BLaER1 treated with 17β-estradiol and CSF1 and Interleukin-3, amounts not matched to agents 10 nM and 100 nM (cell line): ENCODE data around the gene PRPF40B.

Experiments
- H3K27ac ChIP-seq, 11 experiments: shearing (Covaris generic); formaldehyde crosslinking; 2 replicates each; pipeline ENCODE4 v1.8.1; 2022
- H3K27me3 ChIP-seq, 11 experiments: shearing (Covaris generic); formaldehyde crosslinking; 2 replicates each; pipeline ENCODE4 v1.8.1; 2022
- H3K36me3 ChIP-seq, 11 experiments: shearing (Covaris generic); formaldehyde crosslinking; 2 replicates each; pipeline ENCODE4 v1.8.1; 2022
- H3K4me1 ChIP-seq, 10 experiments: shearing (Covaris generic); formaldehyde crosslinking; 2 replicates each; pipeline ENCODE4 v1.8.1; 2022
- H3K4me2 ChIP-seq, 11 experiments: shearing (Covaris generic); formaldehyde crosslinking; 2 replicates each; pipeline ENCODE4 v1.8.1; 2022
- H3K4me3 ChIP-seq, 10 experiments: shearing (Covaris generic); formaldehyde crosslinking; 2 replicates each; pipeline ENCODE4 v1.8.1; 2022
- H3K9ac ChIP-seq, 11 experiments: shearing (Covaris generic); formaldehyde crosslinking; 2 replicates each; pipeline ENCODE4 v1.8.1; 2022
- H3K9me3 ChIP-seq, 11 experiments: shearing (Covaris generic); formaldehyde crosslinking; replicated peaks in 1 of 11; 2 replicates each; pipeline ENCODE4 v1.8.1; 2022
- H4K20me1 ChIP-seq, 11 experiments: shearing (Covaris generic); formaldehyde crosslinking; 2 replicates each; pipeline ENCODE4 v1.8.1; 2022
- Cebpa-rat ChIP-seq, 11 experiments: shearing (Covaris generic); IDR thresholded peaks; 2 replicates each; pipeline ENCODE4 v1.8.1; 2022

The PRPF40B gene

DNA sequence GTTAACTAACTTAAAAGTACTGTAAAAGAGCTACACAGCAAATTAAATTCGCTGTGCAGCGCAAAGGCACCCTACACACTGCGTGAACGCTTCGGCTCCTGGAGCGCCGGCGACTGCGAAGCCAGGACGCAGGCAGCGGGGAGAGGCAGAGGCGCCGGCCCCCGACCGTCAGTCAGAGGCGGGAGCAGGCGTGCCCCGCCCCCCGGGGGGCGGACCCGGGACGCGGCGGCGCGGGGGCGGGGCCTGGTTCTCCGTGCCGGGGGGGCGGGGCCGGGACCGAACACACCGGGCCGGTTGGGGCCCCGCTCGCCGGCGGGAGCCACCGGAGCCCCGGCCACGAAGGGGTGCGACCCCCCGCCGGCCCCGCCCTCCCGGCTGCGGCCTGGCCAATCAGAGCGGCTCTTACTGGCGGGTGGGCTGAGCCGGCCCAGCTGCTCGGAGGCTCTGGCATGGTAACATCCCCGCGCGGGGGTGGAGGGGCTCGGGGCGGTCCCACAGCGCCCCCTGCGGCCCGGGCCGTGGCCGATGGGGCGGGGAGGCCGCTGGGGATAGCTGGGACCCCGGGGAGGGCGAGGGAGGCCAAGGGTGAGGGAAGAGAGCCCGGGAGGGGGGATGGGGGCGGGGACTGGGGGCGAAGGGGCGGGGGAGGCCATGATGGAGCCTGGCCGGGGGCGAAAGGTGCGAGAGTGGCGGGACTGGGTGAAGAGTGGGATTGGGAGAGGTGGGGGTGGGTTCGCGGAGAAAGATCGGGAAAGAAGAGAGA is at the start of gene PRPF40B:
Gene PRPF40B, plus strand, starts transcription at position 420 of the 763 bp plus-strand sequence. Its CDS starts 30 bp downstream, at position 450.
- Histone ChIP-seq H4K20me1 (no peaks in the 10 kb centered on the region), H3K4me1 (peaks cover 16 to 54% (median 40%) of the 10 kb centered on the region in 10 experiments)
- no peak for TF ChIP-seq Cebpa-rat (IDR thresholded peaks at IDR 0.05)

DNA sequence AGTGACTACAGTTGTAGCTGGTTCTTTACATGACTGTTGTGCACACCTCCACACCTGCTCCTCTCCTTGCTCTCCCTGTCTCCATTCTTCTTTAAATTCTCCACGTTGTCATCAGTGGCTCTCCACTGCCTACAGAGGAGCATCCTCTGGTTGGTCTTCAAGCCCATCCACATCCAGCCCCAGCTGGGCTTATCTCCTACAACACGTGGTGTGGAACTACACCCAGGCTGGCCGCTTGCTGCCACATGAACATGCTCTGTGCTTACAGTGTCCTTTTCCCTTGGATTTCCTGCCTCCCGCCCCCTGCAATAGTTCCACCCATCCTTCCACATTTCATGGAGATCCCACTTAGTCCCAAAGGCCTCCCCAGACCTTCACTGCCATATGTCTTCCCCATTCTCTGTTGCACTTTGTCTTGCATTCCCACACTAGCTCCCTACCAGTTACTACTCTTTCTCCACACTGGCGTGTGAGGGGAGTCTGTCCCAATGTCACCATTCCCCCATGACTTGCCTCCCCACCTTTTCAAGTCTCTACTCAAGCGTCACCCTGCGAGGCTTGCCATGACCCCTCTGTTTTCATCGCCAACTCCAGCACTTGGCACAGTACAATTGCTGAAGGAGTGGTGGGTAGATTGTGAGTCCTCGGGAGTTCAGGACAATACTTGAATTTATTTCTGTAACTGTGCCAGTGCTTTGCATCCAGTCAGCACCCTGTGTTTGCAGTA is 45.6 kb upstream of the PRPF40B start:
- Histone ChIP-seq H3K36me3 (peaks cover 5 to 54% (median 40%) of the 10 kb centered on the region in 11 experiments; a peak in 20 of 22 replicates), H3K4me2 (no peak overlapping the region), H4K20me1 (peaks cover 0 to 60% (median 36%) of the 10 kb centered on the region in 11 experiments; a peak in 19 of 22 replicates), H3K9me3 (no peaks in the 10 kb centered on the region), H3K9ac (no peak overlapping the region), H3K27me3 (no peaks in the 10 kb centered on the region), H3K4me1 (peaks cover 4 to 25% (median 19%) of the 10 kb centered on the region in 10 experiments; a peak in 18 of 20 replicates), H3K4me3 (no peak overlapping the region), H3K27ac (no peak overlapping the region)
- no peak for TF ChIP-seq Cebpa-rat (IDR thresholded peaks at IDR 0.05)

More for the DNA sequence above, at the start of gene PRPF40B:
- Histone ChIP-seq H3K27me3 (peaks cover 0 to 9% (median 0%) of the 10 kb centered on the region in 11 experiments; a peak in 5 of 22 replicates), H3K9me3 (no peaks in the 10 kb centered on the region), H3K27ac (peak within 1 kb of the TSS; percentile 27 to 75 (median 66); a peak in 21 of 22 replicates), H3K9ac (peak within 1 kb of the TSS; percentile 38 to 78 (median 73)), H3K4me3 (peak within 1 kb of the TSS; percentile 47 to 70 (median 63)), H3K4me2 (peak within 1 kb of the TSS; percentile 88 to 100 (median 99)), H3K36me3 (no peaks in the 10 kb centered on the region)

DNA sequence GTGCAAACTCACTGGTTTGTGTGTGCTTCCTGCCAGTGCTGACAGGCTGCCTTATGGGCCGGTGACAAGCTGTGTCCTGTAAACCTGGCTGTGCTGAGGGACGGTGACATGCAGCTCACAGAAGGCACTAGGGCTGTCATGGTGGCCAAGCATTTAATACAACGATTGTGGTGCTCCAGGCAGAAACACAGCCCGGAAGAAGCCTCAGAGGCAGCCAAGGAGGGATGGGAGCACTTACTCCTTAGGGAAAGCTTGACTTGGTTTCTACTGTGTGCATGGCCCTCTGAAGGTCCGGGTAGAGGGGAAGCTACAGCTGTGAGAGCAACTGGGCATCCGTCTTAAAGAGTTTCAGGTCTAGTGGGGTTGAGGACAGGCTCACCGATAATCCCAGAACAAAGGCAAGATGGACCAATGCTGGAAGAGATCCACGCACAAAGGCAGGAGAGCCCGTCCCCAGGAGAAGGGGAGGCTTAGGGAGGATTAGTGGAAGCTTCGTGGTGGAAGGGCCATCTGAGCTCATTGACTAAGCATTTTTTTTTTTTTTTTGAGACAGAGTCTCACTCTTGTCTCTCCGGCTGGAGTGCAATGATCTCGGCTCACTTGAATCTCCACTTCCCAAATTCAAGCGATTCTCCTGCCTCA is 44.8 kb upstream of the PRPF40B start:
- H3K36me3 ChIP-seq: peaks cover 2 to 49% (median 33%) of the 10 kb centered on the region in 11 experiments; a peak in 20 of 22 replicates
- H3K9me3 ChIP-seq: no peaks in the 10 kb centered on the region
- no peaks in the 10 kb centered on the region for H3K27me3 ChIP-seq
- H3K4me2 ChIP-seq: no peak overlapping the region
- H3K4me3 ChIP-seq: no peak overlapping the region
- TF ChIP-seq Cebpa-rat (IDR thresholded peaks at IDR 0.05): no peak
- H4K20me1 ChIP-seq: peaks cover 0 to 60% (median 36%) of the 10 kb centered on the region in 11 experiments; a peak in 19 of 22 replicates
- H3K9ac ChIP-seq: no peak overlapping the region
- no peak overlapping the region for H3K27ac ChIP-seq
- H3K4me1 ChIP-seq: peaks cover 4 to 30% (median 24%) of the 10 kb centered on the region in 10 experiments; a peak in 18 of 20 replicates

DNA sequence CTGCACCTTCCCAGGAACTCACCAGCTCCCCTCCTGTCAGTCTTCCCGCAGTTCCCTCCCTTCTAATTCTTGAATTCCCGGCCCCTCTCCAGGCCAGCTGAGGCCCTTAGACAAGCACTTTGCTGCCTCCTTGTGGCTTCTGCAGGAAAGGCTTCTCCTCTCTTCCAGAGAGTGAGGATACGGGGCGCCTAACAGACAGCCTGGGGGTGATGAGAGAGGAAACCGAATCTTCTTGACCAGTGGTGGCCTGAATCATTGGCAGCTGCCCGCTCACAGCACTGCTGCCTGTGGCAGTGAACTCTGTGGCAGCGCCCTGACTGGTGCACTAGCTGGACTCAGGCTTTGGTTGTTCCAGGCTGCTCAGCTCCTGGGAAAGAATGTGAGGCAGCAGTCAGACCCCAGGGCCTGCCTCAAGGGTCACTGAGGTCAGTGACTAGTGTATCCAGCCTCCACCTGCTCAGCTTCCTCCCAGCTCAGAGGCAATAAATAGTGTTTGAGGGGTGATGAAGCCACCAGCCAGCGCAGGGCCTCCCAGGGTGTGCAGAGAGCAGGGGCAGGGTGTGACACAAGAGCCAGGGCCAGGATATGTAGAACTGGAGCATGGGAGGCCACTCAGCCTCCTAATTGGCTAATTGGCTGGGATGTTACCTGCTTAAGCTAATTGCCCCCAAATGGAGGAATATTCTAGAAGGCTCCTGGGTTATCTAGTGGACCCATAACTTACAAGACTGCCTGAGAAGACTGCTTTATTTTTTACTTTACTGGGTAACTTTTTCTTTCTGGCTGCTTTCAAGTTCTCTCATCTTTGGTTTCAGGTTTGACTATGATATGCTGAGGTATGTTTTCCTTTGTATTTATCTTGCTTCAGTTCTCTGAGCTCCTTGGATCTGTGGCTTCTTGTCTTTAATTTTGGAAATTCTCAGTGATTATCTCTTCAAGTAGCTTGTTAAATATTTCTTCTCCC is 42.5 kb upstream of the PRPF40B start:
- Histone ChIP-seq H3K9me3 (no peaks in the 10 kb centered on the region), H4K20me1 (peaks cover 0 to 60% (median 34%) of the 10 kb centered on the region in 11 experiments; a peak in 19 of 22 replicates), H3K27me3 (no peaks in the 10 kb centered on the region), H3K4me2 (peak overlapping the region; percentile 21 to 69 (median 34); a peak in 18 of 22 replicates), H3K36me3 (peaks cover 0 to 38% (median 20%) of the 10 kb centered on the region in 11 experiments; a peak in 15 of 22 replicates), H3K9ac (peak overlapping the region in 8 of 11 experiments; percentile 4 to 55 (median 20); a peak in 4 of 22 replicates), H3K27ac (no peak overlapping the region), H3K4me1 (peaks cover 21 to 52% (median 45%) of the 10 kb centered on the region in 10 experiments), H3K4me3 (no peak overlapping the region)
- no peak for TF ChIP-seq Cebpa-rat (IDR thresholded peaks at IDR 0.05)

DNA sequence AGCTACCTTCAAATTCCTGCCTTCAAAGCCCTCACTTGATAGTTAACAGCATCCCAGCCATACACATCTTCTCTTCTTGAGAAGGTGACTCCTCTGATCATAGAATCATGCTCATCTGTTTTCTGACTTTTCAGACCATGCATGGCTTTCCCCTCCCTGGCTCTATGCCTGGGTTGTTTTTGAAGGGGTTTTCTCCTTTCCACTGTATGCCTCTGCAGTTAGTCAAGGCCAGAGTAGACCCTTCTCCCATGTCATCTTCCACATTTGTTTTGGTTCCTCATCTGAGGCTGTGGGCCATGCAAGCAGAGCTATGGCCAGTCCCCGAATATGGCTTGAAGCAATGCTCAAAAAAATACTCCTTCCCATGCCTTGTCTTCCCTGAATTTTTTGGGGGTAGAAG is 41.2 kb upstream of the PRPF40B start:
- H4K20me1 ChIP-seq: peaks cover 0 to 53% (median 31%) of the 10 kb centered on the region in 11 experiments; a peak in 19 of 22 replicates
- H3K27me3 ChIP-seq: no peaks in the 10 kb centered on the region
- no peak for TF ChIP-seq Cebpa-rat (IDR thresholded peaks at IDR 0.05)
- H3K4me3 ChIP-seq: no peak overlapping the region
- no peak overlapping the region for H3K27ac ChIP-seq
- H3K4me2 ChIP-seq: peak overlapping the region in 4 of 11 experiments; percentile 34 to 62 (median 38); a peak in 4 of 22 replicates
- no peaks in the 10 kb centered on the region for H3K9me3 ChIP-seq
- peaks cover 0 to 37% (median 14%) of the 10 kb centered on the region in 11 experiments; a peak in 17 of 22 replicates for H3K36me3 ChIP-seq
- H3K4me1 ChIP-seq: peaks cover 28 to 54% (median 46%) of the 10 kb centered on the region in 10 experiments
- H3K9ac ChIP-seq: no peak overlapping the region

DNA sequence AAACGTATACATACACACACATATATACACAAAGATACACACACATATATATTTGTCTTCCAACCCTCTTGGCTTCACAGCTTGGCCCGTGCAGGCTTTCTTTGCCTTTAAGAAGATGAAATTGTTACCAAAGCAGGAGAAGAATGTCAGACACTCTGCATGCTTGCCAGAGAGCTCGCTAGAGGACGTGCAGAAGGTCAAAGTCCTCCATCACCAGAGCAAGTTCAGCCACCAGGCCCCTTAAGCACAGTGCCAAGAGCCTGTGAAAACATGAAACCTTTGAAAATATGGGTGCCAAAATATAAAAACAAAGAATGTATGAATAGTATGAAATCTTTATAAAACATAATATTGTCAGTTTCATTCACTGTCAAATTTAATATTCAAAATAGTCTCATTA is 40.5 kb upstream of the PRPF40B start:
- Histone ChIP-seq H3K27me3 (no peaks in the 10 kb centered on the region), H3K4me3 (no peak overlapping the region), H3K4me1 (peaks cover 28 to 54% (median 46%) of the 10 kb centered on the region in 10 experiments), H3K4me2 (no peak overlapping the region), H3K9ac (no peak overlapping the region), H4K20me1 (peaks cover 0 to 46% (median 28%) of the 10 kb centered on the region in 11 experiments; a peak in 19 of 22 replicates), H3K9me3 (no peaks in the 10 kb centered on the region), H3K36me3 (peaks cover 0 to 37% (median 16%) of the 10 kb centered on the region in 11 experiments; a peak in 16 of 22 replicates), H3K27ac (no peak overlapping the region)
- no peak for TF ChIP-seq Cebpa-rat (IDR thresholded peaks at IDR 0.05)

DNA sequence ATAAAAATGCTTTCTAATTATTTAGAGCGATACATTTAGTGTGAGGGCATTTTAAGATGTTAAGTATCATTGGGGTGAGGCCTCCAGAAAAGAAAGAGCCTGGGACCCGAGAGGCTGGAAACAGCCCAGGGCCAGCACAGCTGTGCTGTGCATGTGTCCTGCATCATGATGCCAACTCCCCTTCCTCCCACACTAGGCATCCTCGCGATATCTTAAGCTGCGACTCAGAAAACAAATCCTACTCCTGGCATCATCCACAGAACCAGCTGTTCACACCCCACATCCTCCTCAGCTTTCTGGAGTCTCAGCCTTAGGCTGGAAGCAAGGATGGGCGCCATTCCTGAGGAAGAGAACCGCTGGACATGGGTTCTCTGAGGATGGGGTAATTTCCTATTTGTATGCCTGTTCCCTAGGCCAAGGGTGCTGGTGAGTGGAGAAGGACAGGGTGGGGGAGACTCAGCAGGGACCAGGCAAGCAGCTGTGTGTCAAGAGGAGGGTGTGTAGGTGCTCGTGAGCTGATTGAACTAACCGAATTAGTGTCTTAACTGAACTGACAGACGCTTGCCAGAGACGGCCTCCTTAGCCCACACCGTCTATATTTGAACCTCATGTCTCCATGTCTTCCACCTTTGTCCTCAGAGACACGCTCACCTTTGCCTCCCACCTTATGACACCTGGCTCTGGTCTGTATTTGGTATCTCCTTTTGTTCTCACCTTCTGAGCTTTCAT is 39.8 kb upstream of the PRPF40B start:
- H3K9me3 ChIP-seq: no peaks in the 10 kb centered on the region
- H3K4me2 ChIP-seq: peak overlapping the region in 10 of 11 experiments; percentile 77 to 91 (median 84); a peak in 18 of 22 replicates
- no peak for TF ChIP-seq Cebpa-rat (IDR thresholded peaks at IDR 0.05)
- peaks cover 33 to 59% (median 50%) of the 10 kb centered on the region in 10 experiments for H3K4me1 ChIP-seq
- H3K36me3 ChIP-seq: peaks cover 0 to 37% (median 20%) of the 10 kb centered on the region in 11 experiments; a peak in 16 of 22 replicates
- no peak overlapping the region for H3K4me3 ChIP-seq
- peak overlapping the region in 2 of 11 experiments; percentile 63 to 71; a peak in 1 of 22 replicates for H3K9ac ChIP-seq
- H3K27me3 ChIP-seq: no peaks in the 10 kb centered on the region
- H3K27ac ChIP-seq: peak overlapping the region in 2 of 11 experiments; percentile 60 to 68; a peak in 2 of 22 replicates
- peaks cover 0 to 39% (median 21%) of the 10 kb centered on the region in 11 experiments; a peak in 19 of 22 replicates for H4K20me1 ChIP-seq
